Adipocyte (in vitro differentiated cells): ENCODE data around the gene H6PD.

Experiments used
- DNase-seq: peaks from one replicate; pipeline ENCODE4 v3.0.0-alpha.2; 2015; ENCODE audit warnings: low read depth
- H3K27me3 ChIP-seq: replicated peaks from 2 replicates; pipeline ENCODE4 v1.7.0; 2013; ENCODE audit warnings: mild to moderate bottlenecking, low read length, moderate library complexity; ENCODE audit not compliant: control insufficient read depth, insufficient read depth
- H3K36me3 ChIP-seq: 2 replicates; pipeline ENCODE4 v1.7.0; 2013; ENCODE audit warnings: low read length, mild to moderate bottlenecking, moderate library complexity; ENCODE audit not compliant: control insufficient read depth, insufficient read depth, severe bottlenecking
- H3K4me1 ChIP-seq: 2 replicates; pipeline ENCODE4 v1.7.0; 2013; ENCODE audit warnings: mild to moderate bottlenecking, low read length, moderate library complexity; ENCODE audit not compliant: control insufficient read depth, insufficient read depth
- H3K4me3 ChIP-seq: 2 replicates; pipeline ENCODE4 v1.7.0; 2013; ENCODE audit warnings: mild to moderate bottlenecking, low read length, moderate library complexity
- H3K9ac ChIP-seq: 2 replicates; pipeline ENCODE4 v1.7.0; 2013; ENCODE audit warnings: mild to moderate bottlenecking, low read length, moderate library complexity
- H3K9me3 ChIP-seq: 2 replicates; pipeline ENCODE4 v1.7.0; 2013; ENCODE audit warnings: mild to moderate bottlenecking, low read length, moderate library complexity; ENCODE audit not compliant: control insufficient read depth

Gene H6PD

DNA sequence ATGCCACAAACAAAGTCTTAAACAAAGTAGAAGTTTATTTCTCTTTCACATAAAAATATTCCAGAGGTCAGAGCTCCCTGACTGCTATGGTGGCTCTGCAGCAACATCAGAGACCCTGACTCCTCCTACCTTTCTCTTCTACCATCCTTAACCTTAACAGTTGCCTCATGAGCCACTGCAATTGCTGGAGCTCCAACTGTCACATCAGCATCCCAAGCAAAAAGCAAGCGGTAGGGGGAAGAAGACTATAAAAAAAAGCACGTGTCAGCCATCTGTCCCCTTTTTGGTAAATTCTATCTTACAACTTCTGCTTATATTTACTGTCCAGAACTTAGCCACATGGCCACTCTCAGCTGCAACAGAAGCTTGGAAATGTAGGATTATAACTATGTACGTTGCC, 21.8 kb upstream of the H6PD start:
- H3K4me1 ChIP-seq: peaks cover 2% of the 10 kb centered on the region
- H3K9ac ChIP-seq: no peak overlapping the region
- H3K27me3 ChIP-seq: no peaks in the 10 kb centered on the region
- no peaks in the 10 kb centered on the region for H3K36me3 ChIP-seq
- no peaks in the 10 kb centered on the region for H3K9me3 ChIP-seq
- no peak for DNase-seq
- no peak overlapping the region for H3K4me3 ChIP-seq

DNA sequence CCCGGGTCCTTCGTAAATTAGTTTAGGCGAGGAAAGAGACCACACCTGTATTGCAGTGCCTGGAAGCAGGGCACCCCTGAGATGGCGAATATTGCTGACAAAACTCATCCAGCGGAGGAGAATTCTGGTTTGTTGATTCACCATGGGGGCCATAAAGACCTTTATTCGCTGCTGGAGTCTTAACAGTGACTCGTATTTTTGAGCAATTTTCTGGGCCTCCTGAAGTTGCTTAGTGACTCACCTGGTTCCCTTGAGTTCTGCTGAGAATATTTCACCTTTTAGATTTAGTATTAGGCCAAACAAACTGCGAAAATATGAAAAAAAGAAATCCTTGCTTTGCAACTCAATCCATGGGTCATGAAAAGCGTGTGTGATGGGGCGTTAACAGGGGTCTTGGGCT, 20.6 kb upstream of the H6PD start:
- DNase-seq: no peak
- no peaks in the 10 kb centered on the region for H3K36me3 ChIP-seq
- H3K4me3 ChIP-seq: no peak overlapping the region

DNA sequence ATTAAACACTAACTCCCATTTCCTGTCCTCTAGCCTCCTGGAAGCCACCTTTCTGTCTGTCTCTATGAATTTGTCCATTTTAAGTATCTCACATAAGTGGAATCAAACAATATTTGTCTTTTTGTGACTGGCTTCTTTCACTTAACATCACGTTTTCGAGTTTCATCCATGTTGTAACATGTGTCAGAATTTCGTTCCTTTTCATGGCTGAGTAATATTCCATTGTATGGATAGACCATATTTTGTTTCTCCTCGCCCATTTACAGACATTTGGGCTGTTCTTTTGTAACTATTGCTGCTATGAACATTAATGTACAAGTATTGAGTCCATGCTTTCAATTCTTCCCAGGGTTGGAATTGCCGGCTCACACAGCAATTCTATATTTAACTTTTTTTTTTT, 15.7 kb upstream of the H6PD start:
- H3K4me3 ChIP-seq: no peak overlapping the region
- no peak overlapping the region for H3K9ac ChIP-seq
- no peak for DNase-seq
- no peaks in the 10 kb centered on the region for H3K9me3 ChIP-seq
- H3K4me1 ChIP-seq: no peaks in the 10 kb centered on the region
- H3K36me3 ChIP-seq: no peaks in the 10 kb centered on the region
- H3K27me3 ChIP-seq: no peaks in the 10 kb centered on the region

More for the DNA sequence above, 20.6 kb upstream of the H6PD start:
- H3K9me3 ChIP-seq: no peaks in the 10 kb centered on the region
- H3K27me3 ChIP-seq: no peaks in the 10 kb centered on the region
- H3K4me1 ChIP-seq: no peaks in the 10 kb centered on the region
- no peak overlapping the region for H3K9ac ChIP-seq

DNA sequence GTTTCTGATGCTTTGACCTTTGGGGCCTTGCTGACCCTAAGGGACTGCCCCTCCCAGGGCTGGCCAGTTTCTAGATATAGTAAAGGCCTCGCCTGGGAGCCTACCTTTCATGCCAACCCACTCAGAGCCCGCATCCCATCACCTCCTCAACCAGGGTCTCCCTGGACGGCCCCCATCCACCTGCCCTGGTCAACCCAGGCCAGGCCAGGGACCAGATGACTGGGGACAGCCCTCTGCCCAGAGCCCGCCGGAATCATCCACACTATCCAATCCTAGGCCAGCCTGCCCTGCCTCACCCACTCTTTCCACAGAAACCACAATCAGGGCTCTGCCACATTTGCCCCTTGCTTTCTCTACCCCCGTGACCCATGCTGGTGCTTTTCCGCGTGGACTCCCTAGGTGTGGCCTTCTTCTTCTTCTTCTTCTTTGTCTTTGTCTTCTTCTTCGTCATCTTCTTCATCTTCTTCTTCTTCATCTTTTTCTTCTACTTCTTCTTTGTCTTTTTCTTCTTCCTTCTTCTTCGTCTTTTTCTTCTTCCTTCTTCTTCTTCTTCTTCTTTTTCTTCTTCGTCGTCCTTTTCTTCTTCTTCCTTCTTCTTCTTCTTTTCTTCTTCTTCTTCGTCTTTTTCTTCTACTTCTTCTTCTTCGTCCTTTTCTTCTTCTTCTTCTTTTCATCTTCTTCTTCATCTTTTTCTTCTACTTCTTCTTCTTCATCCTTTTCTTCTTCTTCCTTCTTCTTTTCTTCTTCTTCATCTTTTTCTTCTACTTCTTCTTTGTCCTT, 11.5 kb upstream of the H6PD start:
- no peak overlapping the region for H3K9ac ChIP-seq
- H3K27me3 ChIP-seq: no peaks in the 10 kb centered on the region
- H3K9me3 ChIP-seq: no peaks in the 10 kb centered on the region
- H3K4me3 ChIP-seq: no peak overlapping the region
- no peak for DNase-seq
- H3K36me3 ChIP-seq: no peaks in the 10 kb centered on the region
- H3K4me1 ChIP-seq: no peaks in the 10 kb centered on the region

DNA sequence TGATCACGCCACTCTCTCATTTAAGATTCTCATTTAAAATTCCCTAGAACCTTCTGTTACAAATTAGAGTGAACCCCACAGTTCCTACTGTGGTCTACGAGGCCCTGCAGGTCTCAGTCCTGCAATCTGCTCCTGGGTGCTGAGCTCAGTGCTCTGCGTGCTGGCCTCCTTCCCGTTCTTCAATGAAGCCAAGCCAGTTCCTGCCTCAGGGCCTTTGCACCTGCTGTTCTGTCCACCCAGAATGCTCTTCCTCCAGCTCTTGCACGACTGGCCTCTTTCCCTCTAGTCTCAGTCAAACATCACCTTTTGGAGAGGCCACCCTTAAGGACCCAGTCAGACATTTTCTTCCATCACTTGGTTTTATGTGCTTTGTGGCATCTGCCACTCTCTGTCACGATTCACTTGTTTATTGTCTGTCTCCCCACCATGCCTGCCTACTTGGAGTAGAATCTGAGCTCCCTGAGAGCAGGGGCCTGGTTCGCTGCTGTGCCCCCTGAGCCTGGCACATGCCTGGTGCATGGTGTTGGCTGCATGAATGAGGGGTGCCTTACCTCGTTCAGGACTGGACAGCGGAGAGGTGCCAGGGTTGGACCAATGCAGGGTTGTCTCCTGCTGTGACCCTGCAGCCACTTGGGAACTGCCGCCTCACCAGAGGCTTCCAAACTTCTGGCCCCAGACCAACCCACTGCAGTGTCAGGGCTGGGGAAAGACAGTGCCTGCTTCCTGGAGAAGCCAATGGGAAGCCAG, 9.7 kb upstream of the H6PD start:
- Histone ChIP-seq H3K4me1 (no peaks in the 10 kb centered on the region), H3K4me3 (no peak overlapping the region), H3K9ac (no peak overlapping the region), H3K27me3 (no peaks in the 10 kb centered on the region), H3K36me3 (no peaks in the 10 kb centered on the region), H3K9me3 (no peaks in the 10 kb centered on the region)
- DNase-seq: no peak

DNA sequence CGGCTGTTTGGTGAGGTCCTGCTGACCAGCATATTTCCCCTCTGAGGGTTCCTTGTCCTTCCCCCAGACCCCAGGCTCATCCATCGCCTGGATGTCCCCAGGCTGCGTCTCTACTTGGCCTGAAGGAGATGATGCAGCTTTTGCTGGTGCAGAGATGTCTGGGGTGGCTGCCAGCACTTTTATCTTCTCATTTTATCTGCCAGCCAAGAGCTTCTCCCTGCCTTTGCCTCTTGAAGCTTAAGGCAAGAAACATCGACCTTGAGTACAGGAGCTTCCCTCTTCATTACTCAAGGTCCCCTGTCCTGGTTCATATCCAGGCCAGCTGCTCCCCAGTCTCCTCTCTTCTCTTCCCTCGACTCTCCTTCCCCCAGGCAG, 9.2 kb upstream of the H6PD start:
- DNase-seq: no peak
- H3K9ac ChIP-seq: no peak overlapping the region
- no peaks in the 10 kb centered on the region for H3K9me3 ChIP-seq
- no peaks in the 10 kb centered on the region for H3K4me1 ChIP-seq
- no peaks in the 10 kb centered on the region for H3K36me3 ChIP-seq
- no peaks in the 10 kb centered on the region for H3K27me3 ChIP-seq
- H3K4me3 ChIP-seq: no peak overlapping the region

DNA sequence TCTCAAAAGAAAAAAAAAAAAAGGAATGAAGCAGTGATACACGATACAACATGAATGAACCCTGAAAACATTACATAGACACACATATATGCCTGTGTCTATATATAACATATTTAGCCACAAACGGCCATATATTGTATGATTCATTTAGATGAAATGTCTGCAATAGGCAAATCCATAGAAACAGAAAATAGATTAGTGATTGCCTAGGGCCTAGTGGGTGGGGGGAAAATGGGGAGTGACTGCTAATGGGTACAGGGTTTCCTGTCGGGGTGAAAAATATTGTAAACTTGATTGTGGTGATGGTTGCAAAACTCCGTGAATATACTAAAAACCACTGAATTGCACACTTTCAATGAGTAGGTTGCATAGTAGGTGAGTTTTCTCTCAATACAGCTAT, 6.0 kb upstream of the H6PD start:
- no peak overlapping the region for H3K9ac ChIP-seq
- no peaks in the 10 kb centered on the region for H3K36me3 ChIP-seq
- H3K4me3 ChIP-seq: no peak overlapping the region
- H3K9me3 ChIP-seq: no peaks in the 10 kb centered on the region
- DNase-seq: no peak
- no peaks in the 10 kb centered on the region for H3K27me3 ChIP-seq
- peaks cover 19% of the 10 kb centered on the region for H3K4me1 ChIP-seq

DNA sequence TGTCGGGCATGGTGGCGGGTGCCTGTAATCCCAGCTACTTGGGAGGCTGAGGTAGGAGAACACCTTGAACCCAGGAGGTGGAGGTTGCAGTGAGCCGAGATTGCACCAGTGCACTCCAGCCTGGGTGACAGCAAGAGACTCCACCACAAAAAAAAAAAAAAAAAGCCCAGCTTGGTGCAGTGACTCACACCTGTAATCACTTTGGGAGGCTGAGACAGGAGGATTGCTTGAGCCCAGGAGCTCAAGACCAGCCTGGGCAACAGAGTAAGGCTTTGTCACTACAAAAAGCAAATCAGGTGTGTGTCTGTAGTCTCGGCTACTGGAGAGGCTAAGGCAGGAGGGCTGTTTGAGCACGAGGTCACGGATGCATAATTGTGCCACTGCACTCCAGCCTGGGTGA, 5.0 kb upstream of the H6PD start:
- no peak for DNase-seq
- Histone ChIP-seq H3K9me3 (no peaks in the 10 kb centered on the region), H3K4me1 (peaks cover 26% of the 10 kb centered on the region), H3K27me3 (no peaks in the 10 kb centered on the region), H3K4me3 (no peak overlapping the region), H3K36me3 (no peaks in the 10 kb centered on the region), H3K9ac (no peak overlapping the region)

DNA sequence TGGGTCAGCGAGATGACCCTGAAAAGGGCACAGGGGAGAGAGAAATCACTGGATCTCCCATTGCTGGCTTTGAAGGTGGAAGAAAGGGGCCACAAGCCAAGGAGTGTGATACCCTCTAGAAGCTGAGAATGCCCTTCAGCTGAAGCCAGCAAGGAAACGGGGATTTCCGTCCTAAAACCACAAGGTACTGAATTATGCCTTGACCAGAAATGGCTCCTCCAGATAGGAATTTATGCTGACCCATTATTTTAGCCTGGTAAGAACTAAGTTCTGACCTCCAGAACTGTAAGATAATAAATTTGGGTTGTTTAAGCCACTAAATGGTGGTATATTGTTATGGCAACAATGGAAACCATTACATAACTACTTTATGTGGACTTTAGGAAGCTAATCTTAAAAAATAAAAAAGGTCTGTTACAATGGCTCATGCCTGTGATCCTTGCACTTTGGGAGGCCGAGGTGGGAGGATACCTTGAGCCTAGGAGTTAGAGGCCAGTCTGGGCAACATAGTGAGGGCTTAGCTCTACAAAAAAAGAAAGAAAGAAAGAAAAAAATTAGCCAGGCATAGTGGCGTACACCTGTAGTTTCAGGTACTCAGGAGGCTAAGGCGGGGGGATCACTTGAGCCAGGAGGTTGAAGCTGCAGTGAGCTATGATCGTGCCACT, 3.6 kb upstream of the H6PD start:
- Histone ChIP-seq H3K36me3 (no peaks in the 10 kb centered on the region), H3K27me3 (no peaks in the 10 kb centered on the region), H3K9me3 (no peaks in the 10 kb centered on the region), H3K4me3 (no peak overlapping the region), H3K9ac (no peak overlapping the region), H3K4me1 (peaks cover 32% of the 10 kb centered on the region)
- DNase-seq: no peak

DNA sequence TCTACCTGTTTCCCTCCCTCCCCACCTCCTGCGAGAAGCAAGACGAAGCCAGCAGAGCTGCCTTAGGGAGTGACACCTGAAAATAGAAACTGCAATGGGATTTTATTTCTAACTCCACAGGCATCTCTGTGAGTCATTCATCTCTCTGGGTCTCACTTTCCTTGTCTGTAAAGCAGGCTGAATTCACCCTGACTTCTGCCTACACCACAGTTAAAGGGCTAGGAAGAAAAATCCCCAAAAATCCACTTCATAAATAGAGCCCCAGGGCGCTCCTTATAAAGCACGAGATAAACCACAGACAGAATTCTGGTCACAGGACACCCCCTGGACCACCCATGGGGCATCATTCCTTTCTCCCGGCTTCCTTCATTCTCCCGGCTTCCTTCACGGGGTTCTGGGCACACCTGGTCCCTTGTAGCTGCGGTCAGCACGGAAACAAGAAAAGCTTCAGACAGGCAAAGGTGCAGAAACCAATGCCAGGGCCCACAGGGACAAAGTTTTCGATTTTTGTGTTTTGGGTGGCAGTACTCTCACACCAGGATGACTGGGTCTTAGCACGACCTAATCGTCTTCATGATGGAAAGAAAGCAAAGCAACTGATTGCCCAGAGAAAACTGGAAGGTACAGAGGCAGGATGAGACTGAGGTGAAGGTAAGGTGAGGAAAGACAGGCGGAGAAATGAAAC, 2.8 kb upstream of the H6PD start:
- Histone ChIP-seq H3K4me1 (peaks cover 38% of the 10 kb centered on the region), H3K27me3 (no peaks in the 10 kb centered on the region), H3K9me3 (no peaks in the 10 kb centered on the region), H3K9ac (peak overlapping the region; percentile 21), H3K4me3 (no peak overlapping the region), H3K36me3 (no peaks in the 10 kb centered on the region)
- peak; percentile 57 for DNase-seq
